Neural cell (in vitro differentiated cells): ENCODE results near the gene MTRF1L.

Experiments used
- CTCF ChIP-seq: fragments of 450-650 bp; IDR thresholded peaks from 2 replicates; pipeline ENCODE4 v1.5.1; 2014; ENCODE audit warnings: antibody characterized with exemption, mild to moderate bottlenecking, moderate library complexity; ENCODE audit not compliant: poor library complexity, severe bottlenecking
- EP300 ChIP-seq: fragments of 450-650 bp; conservative IDR thresholded peaks from 2 replicates; pipeline ENCODE4 v1.6.1; 2014; ENCODE audit warnings: antibody characterized with exemption, mild to moderate bottlenecking, moderate library complexity; ENCODE audit not compliant: poor library complexity, severe bottlenecking
- EZH2 ChIP-seq: fragments of 200-600, 300-800 bp; shearing (Covaris generic), sonication (generic); IDR thresholded peaks from 2 replicates; pipeline ENCODE4 v1.6.1; 2014; ENCODE audit warnings: antibody characterized with exemption, low read length, borderline replicate concordance, mild to moderate bottlenecking; ENCODE audit not compliant: insufficient read depth, poor library complexity, severe bottlenecking
- POLR2AphosphoS5 ChIP-seq: IDR thresholded peaks from 2 replicates; pipeline ENCODE4 v1.6.1; 2012
- RAD21 ChIP-seq: fragments of 450-650 bp; conservative IDR thresholded peaks from 2 replicates; pipeline ENCODE4 v1.6.1; 2014; ENCODE audit warnings: antibody characterized with exemption, mild to moderate bottlenecking, moderate library complexity
- TAF1 ChIP-seq: IDR thresholded peaks from 2 replicates; pipeline ENCODE4 v1.6.1; 2012; ENCODE audit warnings: low read depth

- TF ChIP-seq CTCF (no peak), EZH2 (no peak), POLR2AphosphoS5 (no peak), RAD21 (no peak), EP300 (no peak), TAF1 (no peak)
Measured at GRCh38 chr6:152979116-152979515, 23.4 kb downstream of the MTRF1L start.
